22Rv1 (cell line): ENCODE measurements around the gene DPAGT1.

ENCODE experiments used
- CTCF ChIP-seq: fragments of 450-650 bp; IDR thresholded peaks from 2 replicates; pipeline ENCODE4 v1.5.1; 2017; ENCODE audit warnings: mild to moderate bottlenecking
- ZFX ChIP-seq: fragments of 450-650 bp; IDR thresholded peaks from 2 replicates; pipeline ENCODE4 v1.6.1; 2017; ENCODE audit warnings: antibody characterized with exemption, borderline replicate concordance

DNA sequence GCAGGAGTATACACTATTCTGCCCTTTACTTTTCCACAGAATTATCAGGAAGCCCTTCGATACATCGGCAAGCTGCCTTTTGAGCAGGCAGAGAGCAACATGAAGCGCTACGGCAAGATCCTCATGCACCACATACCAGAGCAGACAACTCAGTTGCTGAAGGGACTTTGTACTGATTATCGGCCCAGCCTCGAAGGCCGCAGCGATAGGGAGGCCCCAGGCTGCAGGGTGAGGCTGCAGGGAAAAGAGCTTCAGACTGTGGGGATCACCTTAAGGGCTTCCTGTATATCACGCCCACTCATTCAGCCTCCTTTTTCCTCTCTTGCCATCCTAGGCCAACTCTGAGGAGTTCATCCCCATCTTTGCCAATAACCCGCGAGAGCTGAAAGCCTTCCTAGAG is 23.8 kb downstream of the DPAGT1 start:
- TF ChIP-seq CTCF (no peak), ZFX (no peak)
